Ovary (tissue), 9 donors: ENCODE data around the gene NRARP. TPM values are rescaled to one million over a fixed set of nuclear protein-coding genes. Genes with fewer than 3 reads are reported as not detected.

Source experiments
- DNase-seq, 5 donors: peaks; one replicate each; pipeline ENCODE4 v3.0.0-alpha.2; 2019 to 2020
- H3K27ac ChIP-seq, 2 donors: fragments of 200-600 bp; one replicate each; pipeline versions ENCODE4 v1.5.1 to v1.8.0; 2019 to 2022
- H3K27me3 ChIP-seq: fragments of 200-600 bp; one replicate; pipeline ENCODE4 v1.8.0; 2022
- H3K36me3 ChIP-seq: fragments of 200-600 bp; sonication (generic); one replicate; pipeline ENCODE4 v1.5.1; 2019
- H3K4me1 ChIP-seq: one replicate; pipeline ENCODE4 v1.8.1; 2013; ENCODE audit warnings: mild to moderate bottlenecking, moderate library complexity; ENCODE audit not compliant: insufficient read depth
- H3K4me3 ChIP-seq: fragments of 200-600 bp; sonication (generic); one replicate; pipeline ENCODE4 v1.5.1; 2017
- H3K9me3 ChIP-seq, 2 donors: fragments of 200-600 bp in 1 of 2; sonication (generic) in 1 of 2; one replicate each; pipeline versions ENCODE4 v1.5.1 to v1.8.1; 2013 to 2019; ENCODE audit warnings: mild to moderate bottlenecking in 1 of 2, moderate library complexity in 1 of 2
- EP300 ChIP-seq: sonication (generic); formaldehyde crosslinking; IDR thresholded peaks from one replicate; pipeline ENCODE4 v1.6.1; 2017; ENCODE audit warnings: antibody characterized with exemption
- POLR2A ChIP-seq: fragments of 450-650 bp; IDR thresholded peaks from one replicate; pipeline ENCODE4 v1.6.1; 2017; ENCODE audit warnings: antibody characterized with exemption, mild to moderate bottlenecking, moderate library complexity
- WGBS, 3 donors: extraction: QIAGEN DNeasy Blood & Tissue Kit in 1 of 3; methylation state at CpG; one replicate each; pipeline versions ENCODE4 v1.1.5 to v1.1.7; 2013 to 2017; 5-methylcytosine and 5-hydroxymethylcytosine counted together
- intact Hi-C, 4 donors: fragments of 100-400 bp; cut with DNase I; formaldehyde crosslinking; loops; one replicate each; pipeline versions ENCODE4 v1.11.0 to v1.15.1; 2022 to 2023
- polyA plus RNA-seq, 2 donors: library from polyadenylated mRNA; stranded (reverse); fragments of 200-250 nt in 1 of 2; fragments of 350-450 nt in 1 of 2; fragmentation: Illumina TruSeq in 1 of 2; extraction: RNeasy Lipid Tissue Mini Kit (QIAGEN cat#74804) in 1 of 2; gene quantifications; one replicate each; pipeline ENCODE4 v1.2.3, GENCODE V29; 2013 to 2014
- total RNA-seq, 7 donors: library from RNA; depleted of rRNA in 2 of 7; stranded (reverse); fragments of >200 nt in 2 of 7; fragmentation: NEBNext Ultra II Directional in 3 of 7; extraction: Animal tissue kit (Norgen Biotek cat#: 25700) in 3 of 7; gene quantifications; one replicate each; pipeline versions ENCODE4 v1.1.0 to v1.2.4, GENCODE V29; 2016 to 2023
- TF ChIP-seq, protein P1 (sequence below), 3 donors: fragments of 450-650 bp in 2 of 3; fragments of 200-600 bp in 1 of 3; IDR thresholded peaks; one replicate each; pipeline versions ENCODE4 v1.5.1 to v1.8.0; 2016 to 2022; ENCODE audit warnings: antibody characterized with exemption in 3 of 3, mild to moderate bottlenecking in 1 of 3
- donor health status: DM: no; HTN: no; CAD: no; lungs with moderate emphysema.
- donor health status: DM: no; HTN: no; CAD: no.
- donor health status: Bipolar disorder and iron deficiency.
- donor health status: DM: yes; HTN: yes; CAD: no.
- donor health status: DM: no; HTN: no; CAD: no.
- donor health status: DM: yes; HTN: yes; CAD: no.

NRARP gene
- total and polyA plus RNA-seq, 9 donors = 1.3 to 13.8 (median 3.7) TPM

DNA sequence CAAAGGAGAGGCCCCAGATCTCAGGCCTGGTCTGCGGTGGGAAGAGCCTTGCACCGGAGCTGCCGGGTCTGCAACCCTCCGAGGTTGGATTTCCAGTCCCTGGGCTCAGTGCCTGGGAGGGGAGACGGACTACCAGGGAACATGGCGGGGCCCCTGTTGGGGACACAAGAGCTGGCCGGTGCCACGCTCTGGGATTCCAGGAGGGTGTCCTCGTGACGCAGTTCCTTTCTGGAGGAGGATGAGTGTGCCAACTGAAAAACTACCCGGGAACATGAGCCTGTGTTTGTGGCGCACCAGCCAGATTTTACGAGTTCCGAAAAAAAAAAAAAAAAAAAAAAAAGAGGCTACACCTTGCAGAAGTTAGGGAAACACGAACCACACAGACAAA is 9.0 kb downstream of the NRARP start:
- no peak overlapping the region for H3K4me3 ChIP-seq
- H3K9me3 ChIP-seq = no peaks in the 10 kb centered on the region
- H3K27ac ChIP-seq = no peak overlapping the region
- H3K4me1 ChIP-seq = peaks cover 5% of the 10 kb centered on the region
- intact Hi-C loops = loop anchor here in 2 of 4 donors (10.0 kb wide), 2 partner anchors 152 to 232 kb away; partner anchors contain the start of gene ENTPD8 (in 1 of the 2)
- peak in 1 of 5 donors; percentile 6 for DNase-seq
- no peaks in the 10 kb centered on the region for H3K36me3 ChIP-seq
- WGBS, 3 donors = 65 to 74% (median 73%) methylated on average over 15 of the region's 15 CpGs
- H3K27me3 ChIP-seq = peaks cover 4% of the 10 kb centered on the region
- TF ChIP-seq POLR2A (no peak), EP300 (no peak)
- TF ChIP-seq, protein P1, sequence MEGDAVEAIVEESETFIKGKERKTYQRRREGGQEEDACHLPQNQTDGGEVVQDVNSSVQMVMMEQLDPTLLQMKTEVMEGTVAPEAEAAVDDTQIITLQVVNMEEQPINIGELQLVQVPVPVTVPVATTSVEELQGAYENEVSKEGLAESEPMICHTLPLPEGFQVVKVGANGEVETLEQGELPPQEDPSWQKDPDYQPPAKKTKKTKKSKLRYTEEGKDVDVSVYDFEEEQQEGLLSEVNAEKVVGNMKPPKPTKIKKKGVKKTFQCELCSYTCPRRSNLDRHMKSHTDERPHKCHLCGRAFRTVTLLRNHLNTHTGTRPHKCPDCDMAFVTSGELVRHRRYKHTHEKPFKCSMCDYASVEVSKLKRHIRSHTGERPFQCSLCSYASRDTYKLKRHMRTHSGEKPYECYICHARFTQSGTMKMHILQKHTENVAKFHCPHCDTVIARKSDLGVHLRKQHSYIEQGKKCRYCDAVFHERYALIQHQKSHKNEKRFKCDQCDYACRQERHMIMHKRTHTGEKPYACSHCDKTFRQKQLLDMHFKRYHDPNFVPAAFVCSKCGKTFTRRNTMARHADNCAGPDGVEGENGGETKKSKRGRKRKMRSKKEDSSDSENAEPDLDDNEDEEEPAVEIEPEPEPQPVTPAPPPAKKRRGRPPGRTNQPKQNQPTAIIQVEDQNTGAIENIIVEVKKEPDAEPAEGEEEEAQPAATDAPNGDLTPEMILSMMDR (IDR thresholded peaks at IDR 0.05) = no peak

DNA sequence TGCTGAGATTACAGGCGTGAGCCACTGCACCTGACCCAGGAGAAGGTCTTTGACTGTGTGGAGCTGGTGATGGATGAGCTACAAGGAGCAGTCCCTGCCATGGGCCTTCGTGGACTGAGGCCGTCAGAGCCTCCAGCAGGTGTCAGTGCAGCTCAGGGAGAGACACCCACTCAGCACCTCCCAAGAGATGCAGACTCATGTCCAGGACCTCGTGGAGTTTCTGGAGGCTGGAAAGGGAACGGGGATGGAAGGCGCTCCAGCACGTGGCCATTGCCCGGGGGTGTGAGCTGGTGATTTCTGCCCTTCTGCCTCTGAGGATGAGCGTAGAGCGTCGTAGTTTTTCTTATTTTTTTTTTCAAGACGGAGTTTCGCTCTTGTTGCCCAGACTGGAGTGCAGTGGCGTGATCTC is 15.1 kb downstream of the NRARP start:
- H3K9me3 ChIP-seq = no peaks in the 10 kb centered on the region
- no peaks in the 10 kb centered on the region for H3K36me3 ChIP-seq
- DNase-seq = peak in 4 of 5 donors; percentile 25 to 40 (median 28)
- no peak overlapping the region for H3K27ac ChIP-seq
- H3K4me3 ChIP-seq = no peak overlapping the region
- no peaks in the 10 kb centered on the region for H3K4me1 ChIP-seq
- TF ChIP-seq, protein P1 (IDR thresholded peaks at IDR 0.05) = no peak
- TF ChIP-seq POLR2A (no peak), EP300 (no peak)
- WGBS, 3 donors = 39 to 45% (median 39%) methylated on average over 14 of the region's 14 CpGs
- intact Hi-C loops = no loop called here
- H3K27me3 ChIP-seq = no peaks in the 10 kb centered on the region

DNA sequence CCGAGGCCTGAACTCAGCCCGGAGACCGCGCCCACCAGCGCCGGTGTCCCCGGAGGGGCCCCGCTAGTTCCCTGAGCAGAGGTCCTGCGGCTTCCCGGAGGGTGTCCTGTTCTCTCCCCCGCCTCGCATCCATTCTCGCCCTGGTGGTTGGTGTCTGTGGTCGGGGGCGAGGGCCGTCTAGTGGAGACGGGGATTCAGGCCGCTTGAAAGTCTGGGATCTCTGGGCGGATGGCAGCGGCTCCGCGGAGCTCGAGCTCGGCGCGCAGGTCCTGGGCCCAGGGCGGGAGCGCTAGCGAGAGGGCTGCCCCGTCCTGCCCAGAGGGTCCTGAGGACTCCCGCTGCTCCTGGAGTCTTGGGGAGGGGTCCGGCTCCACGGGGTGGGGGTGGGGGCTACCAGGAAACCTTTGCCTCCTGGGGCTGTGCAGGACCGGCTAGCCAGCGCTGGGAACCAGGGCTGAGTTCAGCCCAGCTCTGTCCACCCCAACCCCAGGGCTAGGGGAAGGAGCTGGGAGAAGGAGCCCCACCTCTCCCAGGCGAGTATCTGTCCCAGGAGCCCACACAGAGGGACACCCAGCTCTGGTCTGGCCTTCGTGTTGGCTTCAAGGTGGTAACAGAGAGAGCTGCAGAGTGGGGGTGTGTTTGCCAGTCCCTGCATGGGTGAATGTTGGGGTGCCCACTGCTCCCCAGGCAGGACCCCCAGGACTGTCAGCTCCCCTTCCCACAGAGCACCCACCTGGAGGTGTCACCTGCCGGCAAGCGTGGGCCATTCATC is 20.5 kb downstream of the NRARP start:
- H3K4me3 ChIP-seq = no peak overlapping the region
- H3K4me1 ChIP-seq = peaks cover 10% of the 10 kb centered on the region
- TF ChIP-seq EP300 (no peak), POLR2A (no peak)
- TF ChIP-seq, protein P1 (IDR thresholded peaks at IDR 0.05) = no peak
- H3K27ac ChIP-seq = no peak overlapping the region
- H3K9me3 ChIP-seq = no peaks in the 10 kb centered on the region
- DNase-seq = peak in 2 of 5 donors; percentile 25 to 34
- no peaks in the 10 kb centered on the region for H3K27me3 ChIP-seq
- WGBS, 3 donors = 86 to 90% (median 90%) methylated on average over 38 to 39 of the region's 39 CpGs
- intact Hi-C loops = no loop called here
- no peaks in the 10 kb centered on the region for H3K36me3 ChIP-seq

DNA sequence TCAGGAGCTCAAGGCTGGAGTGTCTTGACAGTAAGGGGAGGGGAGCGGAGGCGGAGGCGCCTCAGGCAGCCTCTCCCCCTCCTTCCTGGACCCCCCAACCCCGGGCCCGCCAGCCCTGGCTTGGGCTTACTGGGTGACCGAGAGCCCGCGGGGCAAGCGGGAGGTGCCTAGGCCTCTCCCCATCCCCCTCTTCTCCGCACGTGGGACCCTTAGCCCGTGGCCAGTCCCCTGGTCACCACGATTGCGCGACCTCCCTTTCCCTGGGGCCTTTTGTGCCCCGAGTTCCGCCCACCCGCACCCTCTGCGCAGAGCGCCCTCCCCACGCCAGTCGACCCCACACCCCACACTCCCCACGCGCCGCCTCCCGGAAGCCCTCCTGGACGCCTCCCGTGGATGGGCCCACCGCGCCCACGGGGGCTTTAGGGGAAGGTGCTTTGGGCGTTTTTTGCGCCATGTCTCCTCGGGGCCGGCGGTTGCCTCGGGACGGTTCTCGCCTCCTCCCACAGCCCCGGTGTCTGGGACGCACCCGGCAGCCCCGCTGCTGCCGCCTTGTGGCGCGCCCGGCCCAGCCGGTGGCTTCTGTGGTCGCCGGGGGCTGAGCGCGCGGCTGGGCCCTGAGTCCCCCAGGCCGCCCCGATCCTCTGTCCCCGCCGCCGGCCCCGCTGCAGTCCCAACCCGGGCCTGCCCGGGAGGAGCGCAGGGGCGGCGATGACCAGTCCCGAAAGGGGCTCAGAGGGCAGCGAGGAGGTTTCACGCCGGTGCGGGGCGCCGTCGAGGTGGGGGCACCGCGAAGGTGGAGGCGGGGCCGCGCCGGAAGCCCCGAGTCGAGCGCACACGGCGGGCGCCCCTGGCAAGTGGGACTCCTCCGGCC is 21.4 kb downstream of the NRARP start:
- Histone ChIP-seq H3K4me1 (peaks cover 12% of the 10 kb centered on the region), H3K9me3 (no peaks in the 10 kb centered on the region), H3K4me3 (no peak overlapping the region), H3K27me3 (no peaks in the 10 kb centered on the region), H3K27ac (no peak overlapping the region), H3K36me3 (no peaks in the 10 kb centered on the region)
- intact Hi-C loops = no loop called here
- peak in 3 of 5 donors; percentile 17 to 38 (median 34) for DNase-seq
- TF ChIP-seq, protein P1 (IDR thresholded peaks at IDR 0.05) = no peak
- no peak for TF ChIP-seq POLR2A
- TF ChIP-seq EP300 = no peak
- 74 to 81% (median 79%) methylated on average over 73 to 85 of the region's 85 CpGs for WGBS, 3 donors
